ENCODE results near the gene MZT1.

The MZT1 gene

GRCh38 chr13:72677431-72677830 lies 50.0 kb downstream of the MZT1 start:
- TF ChIP-seq, protein P1, sequence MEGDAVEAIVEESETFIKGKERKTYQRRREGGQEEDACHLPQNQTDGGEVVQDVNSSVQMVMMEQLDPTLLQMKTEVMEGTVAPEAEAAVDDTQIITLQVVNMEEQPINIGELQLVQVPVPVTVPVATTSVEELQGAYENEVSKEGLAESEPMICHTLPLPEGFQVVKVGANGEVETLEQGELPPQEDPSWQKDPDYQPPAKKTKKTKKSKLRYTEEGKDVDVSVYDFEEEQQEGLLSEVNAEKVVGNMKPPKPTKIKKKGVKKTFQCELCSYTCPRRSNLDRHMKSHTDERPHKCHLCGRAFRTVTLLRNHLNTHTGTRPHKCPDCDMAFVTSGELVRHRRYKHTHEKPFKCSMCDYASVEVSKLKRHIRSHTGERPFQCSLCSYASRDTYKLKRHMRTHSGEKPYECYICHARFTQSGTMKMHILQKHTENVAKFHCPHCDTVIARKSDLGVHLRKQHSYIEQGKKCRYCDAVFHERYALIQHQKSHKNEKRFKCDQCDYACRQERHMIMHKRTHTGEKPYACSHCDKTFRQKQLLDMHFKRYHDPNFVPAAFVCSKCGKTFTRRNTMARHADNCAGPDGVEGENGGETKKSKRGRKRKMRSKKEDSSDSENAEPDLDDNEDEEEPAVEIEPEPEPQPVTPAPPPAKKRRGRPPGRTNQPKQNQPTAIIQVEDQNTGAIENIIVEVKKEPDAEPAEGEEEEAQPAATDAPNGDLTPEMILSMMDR (IDR thresholded peaks at IDR 0.05) = no peak

DNA sequence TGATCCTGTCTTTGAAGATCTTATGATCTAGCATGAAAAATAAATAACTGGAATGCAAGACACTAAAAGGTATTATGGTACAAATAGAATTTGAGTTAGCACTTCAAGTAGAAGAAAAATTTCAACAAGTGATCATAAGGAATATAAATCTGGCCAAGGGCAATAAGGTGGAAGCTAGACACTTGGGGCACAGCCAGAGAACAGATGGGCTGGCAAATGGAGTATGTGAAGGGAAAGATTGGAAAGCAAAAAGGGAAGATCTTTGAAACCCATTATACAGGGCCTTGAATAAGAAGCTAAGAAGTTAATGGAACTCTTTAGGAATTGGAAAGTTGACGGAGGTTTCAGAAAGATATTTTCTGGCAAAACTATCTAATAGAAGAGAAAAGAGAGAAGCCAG lies 61.0 kb downstream of the MZT1 start:
- TF ChIP-seq, protein P1 (IDR thresholded peaks at IDR 0.05) = no peak

- TF ChIP-seq, protein P1 (IDR thresholded peaks at IDR 0.05) = no peak
Measured at GRCh38 chr13:72662548-72662947, 64.9 kb downstream of the MZT1 start.

Data from LNCAP (cell line).